Measurements from ENCODE around the gene SPTB. TPM values are rescaled to one million over a fixed set of nuclear protein-coding genes. Genes with fewer than 3 reads are reported as not detected.

The SPTB gene
- total RNA-seq, 1 donor from 2014 or later = 0.10 TPM

Other genes starting within 250 kb of the SPTB start
- 68.9 and 119 TPM in 2 replicates for gene PLEKHG3, start 175.5 kb downstream of the SPTB start, total RNA-seq
- 61.6 and 72.8 TPM in 2 replicates for gene CHURC1, start 34.5 kb upstream of the SPTB start, total RNA-seq
- gene GPX2, start 62.8 kb upstream of the SPTB start, total RNA-seq = not detected in 2 replicates
- gene RAB15, start 92.4 kb upstream of the SPTB start, total RNA-seq = 7.4 and 13.5 TPM in 2 replicates
- gene FNTB, start 107.0 kb upstream of the SPTB start, total RNA-seq = 6.6 and 14.0 TPM in 2 replicates
- gene MAX, start 222.6 kb upstream of the SPTB start, total RNA-seq = 32.0 and 50.4 TPM in 2 replicates

Data from renal cortical epithelial cell (primary cell).